IPS-11a (cell line): ENCODE measurements around the gene HNRNPAB.
"Not testable (repeated sequence)": the region's sequence is repeated elsewhere in the genome, so short reads cannot be mapped to it uniquely, and the experiment has no call there.

ENCODE experiments used
- H3K4me3 ChIP-seq: one replicate; pipeline ENCODE4 v1.5.1; 2013; ENCODE audit warnings: low read depth, low read length, control low read depth

HNRNPAB gene

GRCh38 chr5:178241688-178242231, 37.4 kb downstream of the HNRNPAB start:
- no peak overlapping the region for H3K4me3 ChIP-seq

GRCh38 chr5:178242416-178242815, 38.1 kb downstream of the HNRNPAB start:
- H3K4me3 ChIP-seq, result no peak overlapping the region

- no peak overlapping the region for H3K4me3 ChIP-seq
Measured at GRCh38 chr5:178244576-178244975, 40.2 kb downstream of the HNRNPAB start.

GRCh38 chr5:178245389-178245788, 41.1 kb downstream of the HNRNPAB start:
- no peak overlapping the region for H3K4me3 ChIP-seq

DNA sequence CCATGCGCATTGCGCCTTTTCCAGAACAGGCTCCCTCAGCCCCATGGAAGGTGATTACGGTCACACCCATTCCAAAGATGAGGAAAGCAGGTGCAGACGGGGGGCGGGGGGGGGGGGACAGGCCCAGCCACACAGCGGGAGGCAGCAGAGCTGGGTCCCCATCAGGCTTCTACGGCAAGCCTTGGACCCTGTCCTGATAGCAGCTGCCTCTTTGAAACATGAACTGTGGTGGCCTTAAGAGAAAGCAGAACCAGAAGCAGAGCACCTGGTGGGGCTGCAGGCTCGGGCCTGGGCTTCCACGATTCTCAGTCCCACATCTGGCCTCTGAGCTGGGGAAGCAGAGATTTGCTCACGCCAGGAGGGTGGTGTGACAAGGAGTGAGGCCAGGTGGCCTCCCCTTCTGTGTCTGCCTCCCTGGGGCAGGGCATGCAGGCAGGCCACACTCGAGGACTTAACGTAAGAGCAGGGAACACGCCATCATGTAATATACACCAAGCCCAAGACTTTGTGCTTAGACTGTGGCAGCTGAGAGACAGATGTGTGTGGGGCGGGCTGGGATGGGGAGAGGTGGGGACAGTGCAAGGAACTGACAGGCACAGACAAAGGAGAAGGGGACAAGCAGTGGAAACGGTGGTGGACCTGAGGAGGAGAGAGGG, 42.4 kb downstream of the HNRNPAB start:
- no peak overlapping the region for H3K4me3 ChIP-seq

DNA sequence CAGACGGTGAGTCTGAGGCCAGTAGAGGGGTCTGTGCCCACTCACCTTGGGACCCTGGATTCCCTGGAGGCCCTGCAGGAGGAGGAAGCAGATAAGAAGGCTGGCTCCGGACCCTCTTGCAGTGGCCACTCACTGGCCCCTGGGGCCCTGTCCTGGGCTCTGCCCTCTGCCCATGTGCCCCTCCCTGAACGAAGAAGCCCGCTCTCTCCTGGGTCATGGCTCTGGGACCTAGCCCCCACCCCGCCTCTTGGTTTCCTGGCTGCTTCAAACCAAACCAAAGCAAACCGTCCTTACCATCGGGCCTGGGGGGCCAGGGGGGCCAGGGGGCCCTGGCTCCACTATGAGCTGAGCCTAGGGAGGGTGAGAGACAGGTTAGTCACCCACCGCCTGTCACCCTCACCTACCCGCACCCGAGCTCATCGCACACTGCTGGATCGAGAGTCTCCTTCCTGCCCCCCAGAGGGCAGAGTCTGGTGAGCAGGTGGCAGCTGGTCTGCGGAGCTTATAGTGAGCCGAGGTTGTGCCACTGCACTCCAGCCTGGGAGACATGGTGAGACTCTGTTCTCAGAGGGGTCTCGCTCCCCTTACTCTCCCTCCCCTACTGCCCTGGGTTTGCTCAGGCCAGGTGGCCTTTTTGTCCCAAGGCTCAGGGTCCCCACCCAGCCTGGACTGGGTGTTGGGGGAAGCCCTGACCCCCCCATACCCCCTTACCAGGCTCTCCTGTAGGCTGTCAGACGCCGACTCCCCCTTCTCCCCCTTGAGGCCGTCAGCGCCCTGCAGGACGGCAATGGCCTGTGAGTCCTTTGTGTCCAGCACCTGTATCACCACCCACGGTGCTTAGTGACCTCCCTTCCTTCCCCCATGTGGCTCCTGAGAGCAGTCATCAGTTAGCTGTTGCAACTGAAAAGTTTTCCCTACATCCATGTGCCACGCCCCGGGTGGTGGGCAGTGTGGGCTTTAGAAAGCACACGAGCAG, 43.4 kb downstream of the HNRNPAB start:
- no peak overlapping the region for H3K4me3 ChIP-seq

DNA sequence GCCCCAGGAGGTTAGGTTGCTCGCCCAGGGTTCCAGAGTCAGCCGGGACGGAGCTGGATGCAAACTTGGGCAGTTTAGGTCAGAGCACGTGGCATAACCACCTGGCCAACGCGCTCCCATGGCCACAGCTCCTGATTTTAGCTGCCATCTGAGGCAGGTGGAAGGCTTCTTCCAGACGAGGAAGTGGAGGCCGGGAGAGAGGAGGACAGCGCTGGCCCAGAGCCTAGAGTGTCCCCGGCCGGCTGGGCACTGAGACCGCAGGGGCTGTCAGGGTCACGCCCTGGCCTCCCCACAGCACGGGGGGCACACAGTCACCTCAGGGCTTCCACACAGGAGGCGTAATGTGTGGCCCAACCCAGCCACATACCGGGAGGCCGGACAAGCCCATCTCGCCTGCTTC, 44.4 kb downstream of the HNRNPAB start:
- no peak overlapping the region for H3K4me3 ChIP-seq

- no peak overlapping the region for H3K4me3 ChIP-seq
Measured at GRCh38 chr5:178249191-178249989, 45.1 kb downstream of the HNRNPAB start.

- no peak overlapping the region for H3K4me3 ChIP-seq
Measured at GRCh38 chr5:178250263-178250662, 45.9 kb downstream of the HNRNPAB start.

DNA sequence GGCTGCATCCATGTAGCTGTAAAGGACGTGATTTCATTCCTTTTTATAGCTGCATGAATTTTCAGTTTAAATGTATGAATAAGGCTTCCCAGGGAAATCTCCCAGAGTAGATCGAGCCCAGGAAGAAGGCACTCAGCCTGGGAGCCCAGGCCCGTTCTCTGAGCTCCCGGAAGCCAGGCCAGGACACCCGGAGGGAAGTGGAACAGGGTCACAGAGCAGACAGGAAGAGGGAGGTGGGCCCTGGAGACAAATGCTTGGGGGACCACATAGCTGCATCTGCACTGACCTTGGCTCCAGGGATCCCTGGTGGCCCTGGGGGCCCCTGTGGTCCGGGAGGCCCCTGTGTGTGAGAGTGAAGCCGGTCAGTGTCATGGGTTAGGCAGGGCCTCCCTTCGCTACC, 47.9 kb downstream of the HNRNPAB start:
- no peak overlapping the region for H3K4me3 ChIP-seq

GRCh38 chr5:178253632-178254031, 49.3 kb downstream of the HNRNPAB start:
- H3K4me3 ChIP-seq, result not testable (repeated sequence)

- H3K4me3 ChIP-seq, result no peak overlapping the region
Measured at GRCh38 chr5:178256746-178257145, 52.4 kb downstream of the HNRNPAB start.

DNA sequence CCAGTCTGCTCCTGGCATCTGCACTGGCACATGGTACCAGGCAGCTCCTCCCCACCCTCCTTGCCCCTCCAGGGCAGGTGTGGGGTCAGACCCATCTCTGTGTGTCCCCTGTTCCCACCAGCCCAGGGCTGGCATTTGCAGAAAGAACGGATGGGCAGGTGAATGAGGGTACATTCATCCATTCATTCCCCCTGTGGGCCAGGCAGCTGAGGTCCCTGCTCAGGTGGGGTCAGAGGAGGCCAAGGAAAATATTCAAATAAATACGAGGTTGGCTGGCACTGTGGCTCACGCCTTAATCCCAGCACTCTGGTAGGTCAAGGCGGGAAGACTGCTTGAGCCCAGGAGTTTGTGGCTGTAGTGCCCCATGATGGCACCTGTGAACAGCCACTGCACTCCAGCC, 53.3 kb downstream of the HNRNPAB start:
- H3K4me3 ChIP-seq, result no peak overlapping the region

- H3K4me3 ChIP-seq, result no peak overlapping the region
Measured at GRCh38 chr5:178259623-178260536, 55.5 kb downstream of the HNRNPAB start.
